Mesodermal cell (in vitro differentiated cells): ENCODE measurements around the gene FOXR2.

ENCODE experiments used
- H3K27ac ChIP-seq: 2 replicates; pipeline ENCODE4 v1.7.0; 2013; ENCODE audit warnings: mild to moderate bottlenecking, low read depth, low read length, moderate library complexity; ENCODE audit not compliant: severe bottlenecking
- H3K36me3 ChIP-seq: 2 replicates; pipeline ENCODE4 v1.7.1; 2013; ENCODE audit warnings: mild to moderate bottlenecking, low read length, moderate library complexity; ENCODE audit not compliant: control insufficient read depth, insufficient read depth
- H3K4me1 ChIP-seq: one replicate; pipeline ENCODE4 v1.7.1; 2013; ENCODE audit warnings: mild to moderate bottlenecking, low read length; ENCODE audit not compliant: insufficient read depth, control insufficient read depth, poor library complexity, severe bottlenecking
- H3K4me3 ChIP-seq: 2 replicates; pipeline ENCODE4 v1.7.0; 2013; ENCODE audit warnings: low read length, control low read depth, mild to moderate bottlenecking; ENCODE audit not compliant: insufficient read depth, poor library complexity, severe bottlenecking; ENCODE audit errors: extremely low read depth
- H3K9me3 ChIP-seq: 2 replicates; pipeline ENCODE4 v1.7.1; 2013; ENCODE audit warnings: mild to moderate bottlenecking, low read length, moderate library complexity; ENCODE audit not compliant: control insufficient read depth
- WGBS, 2 experiments: methylation state at CpG; one replicate each; pipeline ENCODE4 v1.1.5; 2013; ENCODE audit warnings: missing lambda C conversion rate in 2 of 2; ENCODE audit not compliant: insufficient coverage in 2 of 2; 5-methylcytosine and 5-hydroxymethylcytosine counted together

Gene FOXR2

DNA sequence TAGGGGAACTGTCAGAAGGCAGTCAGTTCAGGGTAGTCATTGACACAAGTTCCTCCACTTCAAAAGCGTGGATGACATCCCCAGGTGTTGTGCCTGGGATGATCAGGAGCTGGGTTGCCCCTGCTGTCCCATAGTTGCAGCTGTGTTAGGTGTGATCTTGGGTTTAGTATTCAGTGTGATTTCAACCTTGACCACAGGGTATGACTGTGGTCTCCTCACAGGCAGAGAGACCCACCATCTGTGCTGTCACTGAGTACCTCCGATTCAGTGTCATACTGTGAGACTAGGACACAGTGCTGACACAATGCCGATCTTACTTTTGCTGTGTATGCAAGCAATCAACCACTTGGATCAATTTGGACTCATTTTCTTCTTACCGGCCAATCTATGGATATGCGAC, 25.2 kb downstream of the FOXR2 start:
- Histone ChIP-seq H3K36me3 (no peaks in the 10 kb centered on the region), H3K4me1 (no peaks in the 10 kb centered on the region), H3K27ac (no peak overlapping the region), H3K9me3 (no peaks in the 10 kb centered on the region), H3K4me3 (no peak overlapping the region)
- WGBS, 2 experiments = 72 to 92% methylated on average over 3 to 4 of the region's 5 CpGs

DNA sequence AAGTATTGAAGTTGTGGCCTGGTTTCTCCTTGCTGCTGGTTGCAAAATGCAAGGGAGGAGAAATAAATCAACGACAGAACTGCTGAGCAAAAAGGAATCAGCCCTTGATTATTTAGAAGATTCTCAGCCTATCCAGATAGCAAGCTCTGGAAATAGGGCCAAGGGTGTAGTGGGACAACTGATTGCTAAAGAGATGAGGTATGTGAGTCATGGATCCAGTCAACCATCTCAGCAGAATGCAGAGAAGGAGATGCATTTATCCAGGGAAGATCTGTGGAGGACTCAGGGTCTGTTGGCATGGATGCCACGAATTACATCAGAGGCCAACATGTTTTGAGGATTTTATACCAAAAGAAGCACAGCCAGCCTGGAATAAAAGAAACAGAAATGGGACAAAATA, 36.7 kb downstream of the FOXR2 start:
- Histone ChIP-seq H3K4me1 (no peaks in the 10 kb centered on the region), H3K27ac (no peak overlapping the region), H3K9me3 (peaks cover 2% of the 10 kb centered on the region), H3K4me3 (no peak overlapping the region), H3K36me3 (no peaks in the 10 kb centered on the region)
- WGBS, 2 experiments = 0% methylated on average over 1 of the region's 2 CpGs; no CpG with 5 or more reads in 1 of the 2 experiments

- WGBS, 2 experiments = 80% methylated on average over 1 of the region's 3 CpGs; no CpG with 5 or more reads in 1 of the 2 experiments
- no peak overlapping the region for H3K4me3 ChIP-seq
- H3K27ac ChIP-seq = no peak overlapping the region
- H3K4me1 ChIP-seq = no peaks in the 10 kb centered on the region
- no peaks in the 10 kb centered on the region for H3K36me3 ChIP-seq
- H3K9me3 ChIP-seq = peaks cover 2% of the 10 kb centered on the region
These were observed 40.4 kb downstream of the FOXR2 start for GRCh38 chrX:55663584-55663983.

GRCh38 chrX:55668084-55668483, 44.9 kb downstream of the FOXR2 start:
- WGBS, 2 experiments = no CpG with 5 or more reads among the region's 1 CpG
- Histone ChIP-seq H3K36me3 (no peaks in the 10 kb centered on the region), H3K4me1 (no peaks in the 10 kb centered on the region), H3K27ac (no peak overlapping the region), H3K4me3 (no peak overlapping the region), H3K9me3 (peaks cover 1% of the 10 kb centered on the region)
